Osteoblast (primary cell): Measurements from ENCODE around the gene ZNF546. TPM values are rescaled to one million over a fixed set of nuclear protein-coding genes. Genes with fewer than 3 reads are reported as not detected.

Experiments
- DNase-seq: peaks from one replicate; pipeline ENCODE4 v3.0.0; 2011; ENCODE audit warnings: low spot score, mixed read lengths; ENCODE audit not compliant: insufficient read length; ENCODE audit errors: missing footprints
- H2AFZ ChIP-seq: 2 replicates; pipeline ENCODE4 v1.6.0; 2011; ENCODE audit warnings: mild to moderate bottlenecking, low read length
- H3K27ac ChIP-seq: 2 replicates; pipeline ENCODE4 v1.5.1; 2011; ENCODE audit warnings: mild to moderate bottlenecking, low read depth, low read length, moderate library complexity
- H3K27me3 ChIP-seq: 2 replicates; pipeline ENCODE4 v1.6.0; 2012; ENCODE audit warnings: mild to moderate bottlenecking, control low read depth, inconsistent platforms, low read length, moderate library complexity; ENCODE audit not compliant: insufficient read depth
- H3K36me3 ChIP-seq: 2 replicates; pipeline ENCODE4 v1.5.1; 2011; ENCODE audit warnings: mild to moderate bottlenecking, low read length, control low read depth, moderate library complexity; ENCODE audit not compliant: insufficient read depth
- H3K4me1 ChIP-seq: 2 replicates; pipeline ENCODE4 v1.5.1; 2011; ENCODE audit warnings: mild to moderate bottlenecking, low read length, control low read depth, moderate library complexity; ENCODE audit not compliant: insufficient read depth
- H3K4me2 ChIP-seq: 2 replicates; pipeline ENCODE4 v1.6.0; 2011; ENCODE audit warnings: mild to moderate bottlenecking, low read length; ENCODE audit not compliant: insufficient read depth
- H3K4me3 ChIP-seq: fragments of 200-600 bp; sonication (generic); 3 replicates; pipeline ENCODE4 v1.5.1; 2012; ENCODE audit warnings: mild to moderate bottlenecking, low read length, inconsistent platforms; ENCODE audit not compliant: insufficient read depth
- H3K79me2 ChIP-seq: 2 replicates; pipeline ENCODE4 v1.6.0; 2012; ENCODE audit warnings: mild to moderate bottlenecking, low read length, control low read depth, inconsistent platforms; ENCODE audit not compliant: insufficient read depth
- H3K9me3 ChIP-seq: 2 replicates; pipeline ENCODE4 v1.5.1; 2011; ENCODE audit warnings: low read depth, low read length, control low read depth
- H4K20me1 ChIP-seq: 2 replicates; pipeline ENCODE4 v1.6.0; 2012; ENCODE audit warnings: mild to moderate bottlenecking, low read length, control low read depth; ENCODE audit not compliant: insufficient read depth
- CTCF ChIP-seq: IDR thresholded peaks from 2 replicates; pipeline ENCODE4 v1.5.1; 2011; ENCODE audit warnings: mild to moderate bottlenecking, low read depth, low read length, moderate library complexity; ENCODE audit errors: extremely low read depth
- total RNA-seq: library from RNA; depleted of rRNA; stranded (reverse); fragments of >200 nt; gene quantifications from 2 replicates; pipeline ENCODE4 v1.2.3, GENCODE V29; 2012

ZNF546 gene
- total RNA-seq, 1 donor = 8.7 TPM

- TF ChIP-seq CTCF = no peak
- Histone ChIP-seq H2AFZ (no peak overlapping the region), H3K9me3 (no peaks in the 10 kb centered on the region), H3K4me1 (peaks cover 12% of the 10 kb centered on the region), H4K20me1 (peaks cover 4% of the 10 kb centered on the region), H3K36me3 (peaks cover 22% of the 10 kb centered on the region), H3K27me3 (no peaks in the 10 kb centered on the region), H3K4me3 (no peak overlapping the region), H3K27ac (no peak overlapping the region), H3K4me2 (no peak overlapping the region), H3K79me2 (peaks cover 31% of the 10 kb centered on the region)
- no peak for DNase-seq
These were observed 27.6 kb upstream of the ZNF546 start for GRCh38 chr19:39969266-39969665.

GRCh38 chr19:39969681-39970424 is 27.0 kb upstream of the ZNF546 start:
- peak overlapping the region; percentile 90 for H2AFZ ChIP-seq
- peaks cover 4% of the 10 kb centered on the region for H4K20me1 ChIP-seq
- peaks cover 35% of the 10 kb centered on the region for H3K79me2 ChIP-seq
- peaks cover 27% of the 10 kb centered on the region for H3K36me3 ChIP-seq
- no peak for DNase-seq
- H3K9me3 ChIP-seq = no peaks in the 10 kb centered on the region
- no peak for TF ChIP-seq CTCF
- H3K27ac ChIP-seq = peak overlapping the region; percentile 94
- peaks cover 12% of the 10 kb centered on the region for H3K4me1 ChIP-seq
- no peaks in the 10 kb centered on the region for H3K27me3 ChIP-seq
- H3K4me2 ChIP-seq = peak overlapping the region; percentile 92
- peak overlapping the region; percentile 90 for H3K4me3 ChIP-seq

GRCh38 chr19:39970425-39970674 is 26.5 kb upstream of the ZNF546 start:
- peaks cover 12% of the 10 kb centered on the region for H3K4me1 ChIP-seq
- peaks cover 32% of the 10 kb centered on the region for H3K36me3 ChIP-seq
- peak overlapping the region; percentile 90 for H2AFZ ChIP-seq
- peak overlapping the region; percentile 94 for H3K27ac ChIP-seq
- TF ChIP-seq CTCF = no peak
- peaks cover 35% of the 10 kb centered on the region for H3K79me2 ChIP-seq
- peak overlapping the region; percentile 92 for H3K4me2 ChIP-seq
- no peaks in the 10 kb centered on the region for H3K27me3 ChIP-seq
- H4K20me1 ChIP-seq = peaks cover 4% of the 10 kb centered on the region
- DNase-seq = no peak
- H3K4me3 ChIP-seq = peak overlapping the region; percentile 90
- H3K9me3 ChIP-seq = no peaks in the 10 kb centered on the region

GRCh38 chr19:39970675-39971379 is 26.0 kb upstream of the ZNF546 start, which contains the start of gene PSMC4:
Gene PSMC4, plus strand, starts transcription at chr19:39971165. Its CDS starts 38 bp downstream, at chr19:39971203.
- peaks cover 35% of the 10 kb centered on the region for H3K79me2 ChIP-seq
- peak; percentile 73 for TF ChIP-seq CTCF
- no peaks in the 10 kb centered on the region for H3K27me3 ChIP-seq
- peaks cover 12% of the 10 kb centered on the region for H3K4me1 ChIP-seq
- peak within 1 kb of the TSS; percentile 90 for H3K4me3 ChIP-seq
- peaks cover 4% of the 10 kb centered on the region for H4K20me1 ChIP-seq
- DNase-seq = peak; percentile 98
- H2AFZ ChIP-seq = peak within 1 kb of the TSS; percentile 90
- H3K4me2 ChIP-seq = peak within 1 kb of the TSS; percentile 94
- H3K36me3 ChIP-seq = peaks cover 36% of the 10 kb centered on the region
- H3K9me3 ChIP-seq = no peaks in the 10 kb centered on the region
- H3K27ac ChIP-seq = peak within 1 kb of the TSS; percentile 94
